ENCODE results near the gene CACNG3.

GRCh38 chr16:24309258-24310142, 53.4 kb downstream of the CACNG3 start:
- TF ChIP-seq CTCF (conservative IDR thresholded peaks at IDR 0.05; ENCODE audit: low read length) = 0 out of 2 replicates have a peak, but pooled peaks have one; percentile 13
- TF ChIP-seq EZH2phosphoT487 (IDR thresholded peaks at IDR 0.05; ENCODE audit: borderline replicate concordance) = no peak
